ENCODE results near the gene LMX1B.

Gene LMX1B

DNA sequence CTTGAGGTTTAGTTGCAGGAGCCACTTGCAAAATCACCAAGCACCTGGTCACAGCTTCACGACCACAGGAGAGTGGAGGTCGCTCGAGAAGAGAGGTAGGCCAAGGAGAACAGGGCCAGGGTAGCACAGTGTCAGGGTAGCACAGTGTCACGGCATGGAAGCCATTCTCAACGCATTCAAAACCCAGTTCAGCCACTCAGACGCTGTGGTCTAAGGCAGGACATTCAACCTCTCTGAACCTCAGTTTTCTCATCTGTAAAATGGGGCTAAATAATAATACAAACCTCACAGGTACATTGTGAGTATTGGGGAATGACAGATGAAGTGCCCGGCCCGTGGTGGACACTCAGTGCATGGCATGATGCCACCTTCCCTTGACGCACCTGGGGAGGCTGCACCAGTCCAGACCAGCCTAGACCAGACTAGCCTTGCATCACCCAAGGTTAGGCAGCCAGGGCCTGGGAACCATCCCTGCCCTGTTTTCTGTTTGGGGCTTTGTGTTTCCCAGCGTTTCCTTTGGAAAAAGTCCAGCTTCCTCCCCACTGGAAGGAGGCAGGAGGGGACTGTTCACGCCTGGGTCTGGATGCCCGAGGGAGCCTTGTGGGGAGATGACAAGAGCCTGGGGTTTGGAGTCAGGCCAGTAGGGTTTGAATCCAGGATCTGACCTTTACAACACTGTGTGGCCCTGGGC lies 7.8 kb upstream of the LMX1B start:
- no peak for DNase-seq

DNA sequence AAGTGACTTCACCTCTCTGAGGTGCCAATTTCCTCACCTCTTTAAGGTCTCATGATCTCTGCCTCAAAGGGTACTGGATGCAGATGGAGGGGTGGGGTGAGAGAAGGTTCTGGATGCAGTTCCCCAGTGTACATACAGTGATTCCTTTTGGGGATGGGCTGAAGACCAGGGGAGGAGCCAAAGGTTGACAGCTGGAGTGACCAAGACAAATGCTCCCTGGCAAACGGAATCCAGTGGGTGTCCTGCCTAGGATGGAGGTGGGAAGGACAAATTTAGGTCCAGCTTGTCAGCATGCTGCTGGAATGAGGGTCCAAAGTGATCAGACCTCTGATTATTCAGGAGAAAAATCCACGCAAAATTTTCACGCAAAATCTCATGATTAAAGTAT lies 7.3 kb upstream of the LMX1B start:
- no peak for DNase-seq

DNA sequence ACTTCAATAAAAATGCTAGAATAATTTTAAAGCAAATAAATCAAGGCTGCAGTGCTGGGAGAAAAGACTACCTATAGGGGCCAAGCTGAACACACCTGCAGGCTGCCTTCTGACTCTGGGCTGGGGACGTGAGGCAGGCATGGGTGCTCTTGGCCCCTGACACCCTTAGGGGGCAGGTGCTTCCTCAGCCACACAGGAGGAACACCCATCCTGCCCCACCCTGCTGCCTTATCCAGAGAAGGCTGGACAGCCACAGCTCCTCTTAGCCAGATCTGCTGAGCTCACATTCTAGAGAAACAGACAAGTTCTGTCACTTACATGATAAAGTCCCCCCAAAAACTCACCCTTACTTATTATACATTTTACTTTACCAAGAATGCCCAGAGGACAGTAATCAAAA lies 6.6 kb upstream of the LMX1B start:
- DNase-seq = no peak

DNA sequence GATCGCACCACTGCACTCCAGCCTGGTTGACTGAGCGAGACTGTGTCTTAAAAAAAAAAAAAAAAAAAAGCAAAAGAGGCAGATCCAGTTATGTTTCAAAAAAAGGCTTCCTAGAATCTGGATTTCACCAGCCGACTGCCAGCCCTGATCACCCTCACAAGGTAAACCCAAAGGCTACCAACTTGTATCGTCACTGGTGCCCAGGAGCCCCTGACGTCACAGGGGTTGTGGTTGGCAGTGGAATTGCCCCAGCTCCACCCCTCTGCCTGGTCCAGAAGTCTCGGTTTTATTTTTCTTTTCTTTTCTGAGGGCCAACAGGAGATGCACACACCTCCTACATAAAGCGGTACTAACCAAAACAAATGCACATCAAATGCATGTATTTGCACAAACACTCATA lies 6.0 kb upstream of the LMX1B start:
- no peak for DNase-seq

DNA sequence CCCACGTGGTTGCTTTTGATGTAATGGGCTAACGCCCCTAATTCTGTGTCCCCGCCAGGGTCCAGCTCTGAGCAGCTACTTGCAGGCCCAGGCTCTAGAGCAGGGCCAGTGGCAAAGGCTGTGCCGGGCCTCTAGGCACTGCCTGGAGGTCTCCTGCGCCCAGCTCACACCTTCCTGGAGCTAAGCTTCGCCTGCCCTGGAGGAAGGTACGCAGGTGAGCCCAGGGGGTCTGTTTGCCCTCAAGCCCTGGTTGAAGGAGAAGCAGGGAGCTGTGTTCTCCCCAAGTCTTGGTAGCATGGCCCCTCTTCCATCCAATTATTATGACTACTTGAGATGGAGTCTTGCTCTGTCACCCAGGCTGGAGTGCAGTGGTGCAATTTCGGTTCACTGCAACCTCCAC lies 5.2 kb upstream of the LMX1B start:
- no peak for DNase-seq

DNA sequence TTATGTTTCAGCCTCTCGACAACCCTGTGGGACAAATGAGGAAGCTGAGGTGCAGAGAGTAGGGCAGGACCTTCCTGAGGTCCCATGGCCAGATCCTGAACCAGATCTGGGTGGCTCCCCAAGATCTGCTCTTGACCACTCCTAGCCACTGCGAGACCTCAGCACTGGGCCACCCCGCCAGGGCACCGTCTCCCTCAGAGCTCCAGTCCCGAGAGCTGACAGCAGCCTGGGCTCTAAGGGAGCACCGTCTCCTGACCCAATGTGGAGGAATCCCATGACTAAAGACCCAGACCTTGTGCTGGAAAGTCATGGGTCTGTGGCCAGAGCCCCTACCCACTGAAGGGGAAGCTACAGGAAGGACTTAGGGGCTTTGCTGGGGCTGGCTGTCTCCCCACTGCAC lies 4.5 kb upstream of the LMX1B start:
- no peak for DNase-seq

DNA sequence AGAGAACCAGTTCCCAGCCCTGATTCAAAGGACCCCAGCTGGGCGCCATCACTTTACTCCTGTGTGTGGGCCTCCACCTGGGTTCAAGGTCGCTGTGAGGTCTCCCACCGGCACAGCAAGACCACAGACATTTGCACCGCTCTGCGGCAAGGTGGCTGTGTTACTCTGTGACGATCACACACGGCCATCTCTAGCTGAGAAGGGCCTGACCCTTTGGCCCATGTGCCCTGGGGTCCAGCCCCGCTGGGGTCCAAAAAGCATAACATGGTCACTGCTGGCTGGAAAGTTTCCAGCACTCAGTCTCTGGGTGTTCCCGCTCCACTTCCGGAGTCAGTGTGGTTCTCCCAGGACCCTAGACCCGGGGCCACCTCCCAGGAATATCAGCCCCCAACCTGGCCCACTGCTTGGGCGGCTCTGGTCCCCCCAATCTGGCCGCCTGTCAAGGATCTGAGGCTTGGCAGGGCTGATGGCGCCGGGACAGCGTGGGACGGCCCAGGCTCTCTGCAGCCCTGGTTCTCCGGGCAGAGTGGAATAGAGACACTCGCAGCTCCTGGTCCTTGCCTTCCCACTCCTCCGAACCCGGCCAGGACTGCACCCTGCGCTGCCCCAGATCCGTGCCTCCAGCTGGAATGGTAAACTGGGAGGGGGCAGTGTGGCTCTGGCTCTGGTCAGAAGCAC lies 3.9 kb upstream of the LMX1B start:
- DNase-seq = no peak

DNA sequence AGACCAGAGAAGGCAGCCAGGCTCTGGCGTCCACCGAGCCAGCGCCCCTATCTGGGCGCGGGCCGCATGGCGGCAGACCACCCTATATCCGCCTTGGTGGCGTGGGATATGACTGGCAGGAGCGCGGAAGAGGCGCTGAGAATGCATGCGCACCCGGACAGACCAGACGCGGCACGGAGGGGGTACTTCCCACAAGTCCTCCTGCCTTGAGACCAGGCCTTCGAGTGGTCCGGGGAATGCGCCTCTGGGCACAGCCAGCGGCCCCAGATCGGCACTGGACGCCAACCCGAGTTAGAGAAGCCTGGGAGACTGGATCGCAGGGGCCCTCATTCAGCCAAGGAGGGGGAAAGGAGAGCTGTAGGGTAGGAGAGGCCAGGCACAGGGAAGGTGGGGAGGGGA lies 2.5 kb upstream of the LMX1B start:
- DNase-seq = no peak

DNA sequence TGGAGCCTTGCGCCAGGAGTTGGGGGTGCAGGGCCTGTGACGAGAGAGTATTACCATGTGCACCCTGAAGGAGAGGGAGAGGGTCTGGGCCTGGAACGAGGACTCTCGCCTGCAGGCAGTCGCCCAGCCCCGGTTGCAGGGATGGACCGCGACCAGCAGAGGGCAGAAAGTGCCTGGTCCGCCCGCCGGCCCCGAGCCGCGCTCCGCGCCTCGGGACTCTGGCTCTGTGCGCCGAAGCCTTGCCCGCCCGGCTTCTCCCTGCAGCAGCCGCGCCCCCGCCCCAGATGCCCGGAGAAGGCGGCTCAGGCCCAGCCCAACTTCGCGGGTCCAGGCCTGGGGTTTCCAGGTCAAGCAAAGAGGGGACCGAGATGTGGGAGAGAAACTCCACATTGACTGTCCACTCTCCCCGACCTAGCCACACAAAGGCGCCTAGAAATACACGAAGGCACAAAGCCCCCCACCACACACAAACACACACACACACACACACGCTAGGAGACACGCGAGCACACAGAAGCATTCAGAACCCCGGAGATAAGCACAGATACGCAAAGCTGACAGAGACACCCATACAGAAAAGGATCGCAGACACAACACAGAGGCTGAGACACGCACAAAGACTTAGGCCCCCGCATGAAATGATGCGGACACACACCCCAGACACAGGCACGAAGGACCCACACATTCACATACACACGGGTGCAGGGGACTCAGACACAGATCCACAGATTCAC lies 2.0 kb upstream of the LMX1B start:
- peak; percentile 80 for DNase-seq

DNA sequence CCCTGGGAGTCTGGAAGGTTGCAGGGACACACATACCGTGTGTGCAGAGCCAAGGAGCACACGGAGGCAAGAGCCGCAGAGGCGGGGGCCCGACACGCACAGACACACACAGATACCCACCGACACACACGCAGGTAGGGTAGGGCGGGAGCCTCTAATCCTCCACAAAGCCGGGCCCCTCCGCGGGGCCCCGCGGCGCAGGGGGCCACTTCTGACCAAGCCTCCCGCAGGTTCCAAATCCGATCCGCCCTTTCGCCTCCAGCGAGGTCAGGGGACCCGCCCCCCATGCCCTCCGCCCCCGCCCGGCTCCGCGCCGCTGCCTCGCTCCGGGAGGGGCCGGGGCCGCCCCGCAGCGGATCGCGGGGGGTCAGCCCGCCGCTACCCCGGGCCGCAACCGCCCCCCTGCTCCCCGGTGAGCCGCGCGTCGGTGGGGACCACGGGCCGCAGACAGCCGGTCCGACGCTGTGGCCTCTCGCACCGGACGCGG lies 1.4 kb upstream of the LMX1B start:
- DNase-seq = no peak

DNA sequence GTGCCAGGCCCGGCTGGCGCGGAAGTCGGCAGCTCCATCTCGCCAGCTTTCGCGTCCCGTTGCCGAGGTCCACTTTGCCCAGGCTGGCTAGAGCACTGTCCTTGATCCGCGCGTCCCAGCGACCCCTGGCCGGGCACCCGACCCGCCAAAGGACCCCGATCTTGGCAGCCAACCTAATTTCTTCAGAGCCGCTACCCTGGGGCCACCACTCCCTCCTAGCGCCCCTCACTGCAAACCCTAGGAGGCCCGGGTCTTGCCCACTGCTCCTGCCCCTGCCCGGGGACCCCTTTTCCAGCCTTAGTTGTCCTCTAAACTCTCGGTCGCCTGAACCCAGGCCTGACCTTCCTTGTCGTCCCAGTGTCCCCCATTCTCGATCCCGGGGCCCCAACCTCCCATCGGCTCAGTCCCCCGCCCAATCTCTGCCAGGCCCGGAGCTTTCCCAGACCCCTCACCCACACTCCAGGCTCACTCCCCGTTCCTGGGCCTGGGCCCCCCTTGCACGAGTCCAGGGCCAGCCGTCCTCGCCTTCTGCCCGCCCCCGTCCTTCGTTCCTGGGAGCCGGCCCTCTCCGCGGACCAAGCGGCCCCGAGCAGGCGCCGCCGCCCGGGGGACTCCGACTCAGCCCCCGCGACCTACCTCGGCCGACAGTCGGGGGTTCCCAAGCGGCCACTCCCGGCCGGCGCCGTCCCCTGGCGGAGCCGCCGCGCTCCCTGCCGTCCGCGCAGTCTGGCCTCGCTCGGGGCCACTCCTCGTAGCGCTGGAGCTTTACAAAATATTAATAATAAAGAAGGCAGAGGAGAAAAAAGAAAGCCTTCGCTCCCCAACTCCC lies 701 bp upstream of the LMX1B start:
- DNase-seq = no peak

DNA sequence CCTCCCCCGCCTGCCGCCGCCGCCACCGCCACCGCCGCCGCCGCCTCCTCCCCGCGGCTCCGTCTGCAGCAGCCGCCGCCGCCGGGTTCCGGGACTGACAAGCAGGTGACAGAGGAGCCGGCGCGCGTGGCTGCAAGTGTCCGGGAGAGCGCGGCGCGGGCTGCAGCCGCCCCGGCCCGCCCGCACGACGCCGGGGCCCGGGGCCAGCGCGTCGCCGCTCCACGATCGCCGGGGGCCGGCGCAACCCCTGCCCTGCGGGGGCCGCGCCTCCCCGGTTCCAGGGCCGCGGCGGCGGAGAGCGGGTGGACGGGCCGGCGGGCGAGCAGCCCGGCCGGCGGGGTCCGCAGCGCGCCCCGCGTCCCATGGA lies 343 bp downstream of the LMX1B start:
- no peak for DNase-seq

DNA sequence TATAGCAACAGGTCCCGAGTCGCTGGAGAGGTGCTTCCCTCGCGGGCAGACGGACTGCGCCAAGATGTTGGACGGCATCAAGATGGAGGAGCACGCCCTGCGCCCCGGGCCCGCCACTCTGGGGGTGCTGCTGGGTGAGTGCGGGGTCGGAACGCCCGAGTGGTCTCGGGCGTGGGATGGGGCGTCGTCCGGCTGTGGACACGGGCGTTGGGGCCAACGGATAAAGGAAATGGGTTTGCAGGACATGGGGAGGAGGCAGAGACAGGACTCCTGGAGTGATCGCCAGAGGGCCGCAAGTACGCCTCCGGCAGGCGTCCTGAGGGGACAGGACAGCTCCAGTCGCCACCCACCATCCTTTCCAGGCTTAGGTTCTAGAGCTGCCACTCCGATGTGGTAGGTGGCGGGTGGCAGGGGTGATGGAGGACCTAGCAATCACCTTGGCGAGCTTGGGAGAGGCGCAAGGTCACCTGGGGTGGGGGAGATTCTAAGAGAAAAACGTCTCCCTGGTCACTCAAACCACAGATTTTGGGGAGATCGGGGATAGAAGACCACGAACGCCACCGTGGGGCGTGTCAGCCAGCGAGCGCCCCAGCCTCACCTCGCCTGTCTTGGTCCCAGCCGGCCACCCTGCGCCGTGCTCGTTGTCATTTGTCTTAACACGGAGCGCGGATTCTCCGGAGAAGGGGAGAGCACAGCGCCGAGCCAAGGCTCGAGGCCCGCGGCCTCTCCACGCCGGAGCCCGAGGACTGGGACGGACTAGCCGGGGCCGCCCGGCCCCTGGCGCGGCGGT lies 922 bp downstream of the LMX1B start:
- DNase-seq = no peak

DNA sequence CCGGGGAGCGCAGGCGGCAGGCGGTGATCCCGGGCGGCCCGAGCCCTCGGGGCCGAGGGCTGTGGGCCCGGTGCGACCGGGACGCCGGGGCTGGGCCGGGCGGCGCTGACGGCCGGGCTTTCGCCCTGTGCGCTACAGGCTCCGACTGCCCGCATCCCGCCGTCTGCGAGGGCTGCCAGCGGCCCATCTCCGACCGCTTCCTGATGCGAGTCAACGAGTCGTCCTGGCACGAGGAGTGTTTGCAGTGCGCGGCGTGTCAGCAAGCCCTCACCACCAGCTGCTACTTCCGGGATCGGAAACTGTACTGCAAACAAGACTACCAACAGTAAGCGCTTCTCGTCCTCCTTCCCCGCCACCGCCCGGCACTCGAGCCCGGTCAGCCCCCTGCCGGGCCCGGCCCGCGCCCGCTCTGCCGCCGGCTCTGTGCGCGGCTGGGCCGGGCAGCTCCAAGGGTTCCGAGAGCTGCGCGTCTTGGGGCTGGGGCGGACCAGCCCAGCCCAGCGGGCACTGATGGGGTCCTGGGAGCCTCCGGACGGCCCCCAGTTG lies 1.6 kb downstream of the LMX1B start:
- DNase-seq = no peak

DNA sequence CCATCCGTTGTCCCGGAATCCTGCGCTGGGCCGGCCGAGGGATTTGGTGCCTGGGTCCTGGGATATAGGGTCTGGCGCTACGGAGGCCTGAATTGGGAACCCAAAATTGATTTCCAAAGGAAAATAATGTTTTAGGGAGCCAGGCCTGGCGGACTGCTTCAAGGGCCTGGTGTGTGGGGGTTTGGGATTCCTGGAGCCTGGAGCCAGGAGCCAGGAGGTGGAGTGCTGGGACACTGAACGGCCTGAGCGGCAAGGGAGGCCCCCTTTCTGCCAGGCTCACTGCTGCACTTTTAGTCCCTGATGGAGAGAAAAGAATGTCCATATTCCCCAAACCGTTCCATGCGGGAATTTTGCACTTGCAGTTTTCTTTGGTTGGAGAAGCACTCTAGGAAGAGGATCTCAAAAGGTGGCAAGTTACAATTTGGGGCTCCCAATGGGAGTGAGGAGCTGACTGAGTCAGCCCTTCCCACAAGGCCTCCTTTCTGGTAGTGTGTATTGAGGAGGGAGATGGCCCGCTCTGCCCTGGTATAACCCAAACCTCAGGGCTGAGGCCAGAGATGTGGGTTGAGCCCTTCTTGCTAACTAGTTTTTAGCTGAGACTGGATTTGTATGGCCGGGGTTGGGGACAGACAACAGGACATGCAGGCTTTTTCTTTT lies 2.2 kb downstream of the LMX1B start:
- no peak for DNase-seq

DNA sequence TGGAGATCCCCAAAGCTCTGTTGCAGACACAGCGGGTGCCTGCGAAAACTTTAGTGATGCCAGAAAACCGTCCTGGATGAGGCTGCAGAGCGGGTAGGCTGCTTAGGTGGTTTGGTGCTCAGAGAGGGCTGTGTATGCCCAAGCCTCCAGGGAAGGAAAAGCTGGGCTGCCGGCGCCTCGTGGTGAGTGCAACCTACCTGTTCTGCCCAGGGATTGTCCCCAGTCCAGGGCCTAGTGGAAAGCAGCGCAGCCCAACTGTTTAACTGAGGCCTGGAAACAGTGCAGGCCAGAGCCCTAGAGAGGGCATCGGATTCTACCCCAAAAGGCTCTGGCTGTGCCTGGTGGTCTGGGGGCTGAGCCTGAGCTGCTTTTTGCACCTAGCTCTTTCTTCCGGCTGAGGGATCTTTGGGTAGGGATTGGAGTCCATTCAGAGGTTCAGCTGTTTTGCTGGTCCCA lies 2.8 kb downstream of the LMX1B start:
- DNase-seq = no peak

DNA sequence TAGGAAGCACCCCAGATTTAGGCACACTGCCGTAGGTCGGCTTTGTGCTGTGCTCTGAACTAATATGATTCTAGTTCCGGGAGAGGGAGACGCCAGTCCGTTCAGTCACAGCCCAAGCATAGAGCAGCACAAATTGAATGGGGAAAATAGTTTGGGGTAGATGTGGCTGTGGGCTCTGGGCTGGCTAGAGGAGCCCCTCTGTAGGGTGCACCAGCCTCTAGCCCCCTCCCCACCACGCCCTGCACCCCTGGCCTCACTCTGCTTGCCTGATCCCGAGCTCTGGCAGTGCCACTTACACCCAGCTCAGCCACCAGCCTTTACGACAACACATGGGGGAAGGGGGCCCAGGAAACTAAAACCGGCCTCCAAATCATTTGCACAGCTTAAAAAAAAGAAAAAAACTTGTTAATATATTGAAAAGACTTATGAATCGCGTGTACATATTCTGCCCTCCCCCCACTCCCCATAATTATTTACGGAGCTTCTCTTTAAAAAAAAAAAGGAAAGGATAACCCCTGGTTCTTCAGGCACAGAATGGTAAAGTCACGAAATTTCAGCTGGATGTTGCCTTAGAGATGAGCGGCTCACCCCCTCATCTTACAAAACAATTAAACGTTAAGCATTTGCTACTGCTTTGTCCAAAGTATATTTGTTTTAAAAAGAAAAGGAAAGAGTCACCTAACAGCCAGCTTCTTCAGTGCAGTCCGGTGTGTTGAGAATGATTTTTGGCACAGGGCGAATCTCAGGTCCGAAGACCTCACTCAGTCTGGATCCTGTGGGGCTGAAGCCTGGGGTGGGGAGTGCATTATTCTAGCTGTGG lies 3.5 kb downstream of the LMX1B start:
- no peak for DNase-seq

DNA sequence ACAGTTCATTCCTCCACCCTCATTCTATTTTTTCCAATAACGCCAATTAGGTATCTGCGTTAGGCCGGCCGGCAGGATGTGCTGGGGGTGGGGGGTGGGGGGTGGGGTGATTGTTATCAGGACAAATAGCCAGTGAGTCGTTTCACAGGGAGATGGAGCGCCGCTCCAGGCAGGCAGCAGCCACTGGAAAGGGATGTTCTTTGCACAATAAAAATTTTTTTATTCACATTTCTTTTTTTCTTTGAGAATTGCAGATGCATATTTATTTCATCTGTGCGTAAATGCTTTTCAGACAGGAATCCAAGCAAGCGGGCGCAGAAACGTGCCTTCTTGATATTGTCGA lies 4.1 kb downstream of the LMX1B start:
- DNase-seq = no peak

DNA sequence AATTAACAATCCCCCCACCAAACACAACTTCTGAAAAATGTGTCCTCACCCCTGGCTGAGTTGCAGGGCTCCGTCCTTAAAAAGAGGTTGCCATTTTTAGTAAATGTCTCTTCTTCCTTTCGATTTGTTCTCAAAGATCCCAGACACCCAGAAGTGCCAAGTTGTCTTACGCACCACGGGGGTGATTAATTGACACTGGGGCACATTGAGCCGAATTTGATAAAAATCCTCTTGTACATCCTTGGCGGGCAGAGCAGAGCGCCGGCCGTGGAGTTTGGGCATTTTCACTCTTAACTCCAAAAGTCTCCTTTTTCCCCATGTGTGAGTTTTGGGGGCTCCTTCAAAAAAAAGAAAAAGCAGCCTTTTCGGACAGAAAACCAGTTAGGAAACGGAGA lies 4.5 kb downstream of the LMX1B start:
- no peak for DNase-seq

DNA sequence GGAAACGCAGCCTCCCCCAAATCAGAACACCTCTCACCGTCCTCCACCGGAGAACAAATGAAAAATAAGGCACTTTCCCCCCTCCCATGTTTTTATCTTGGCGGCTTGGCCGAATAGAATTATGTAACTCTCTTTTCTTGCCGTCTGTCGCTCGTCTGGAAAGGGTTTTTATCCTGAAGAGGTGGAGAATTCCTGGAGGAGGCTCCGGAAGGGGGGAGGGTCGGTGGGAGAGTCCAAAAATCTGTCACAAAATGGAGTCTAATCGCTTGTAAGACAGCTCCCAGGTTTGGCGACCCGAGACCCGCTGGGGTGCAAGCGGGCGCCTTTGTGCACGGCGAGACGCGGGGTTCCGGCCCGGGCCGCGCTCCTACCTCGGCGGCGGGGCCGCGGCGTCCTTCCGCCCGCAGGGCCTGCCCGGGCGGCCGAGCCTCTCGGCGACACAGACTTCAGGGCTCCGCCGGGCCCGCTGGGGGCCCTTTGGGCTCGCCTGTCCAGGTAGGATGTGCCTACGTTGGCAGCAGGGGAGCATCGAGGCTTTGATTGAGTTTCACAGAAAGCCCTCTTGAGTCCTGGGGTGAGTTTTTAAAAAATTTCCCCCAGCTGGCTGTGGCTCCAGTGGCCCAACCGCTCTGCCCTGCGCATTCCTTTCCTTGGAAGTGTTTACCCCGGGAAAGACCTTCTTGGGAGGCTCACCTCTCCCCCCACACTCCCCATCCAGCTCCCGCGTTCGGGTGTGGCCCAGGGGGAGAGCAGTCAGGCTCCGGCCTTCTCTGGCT lies 5.0 kb downstream of the LMX1B start:
- DNase-seq = no peak

Measured in suppressor macrophage treated with lipopolysaccharide for 4 hours (primary cell).